Stimulated activated naive CD4-positive, alpha-beta T cell treated with Interleukin-2 at 50 U/mL for 16 hours (primary cell): Measurements from ENCODE around the gene HOXB9.

ENCODE experiments used
- DNase-seq: peaks from one replicate; lab custom pipeline; 2025; lab: John Stamatoyannopoulos, UW

The HOXB9 gene

GRCh38 chr17:48583708-48584222 lies 42.4 kb downstream of the HOXB9 start:
- DNase-seq: no peak

- DNase-seq: no peak
These were observed 43.4 kb downstream of the HOXB9 start for GRCh38 chr17:48582750-48583069.

- no peak for DNase-seq
These were observed 46.2 kb downstream of the HOXB9 start for GRCh38 chr17:48579760-48580554.

GRCh38 chr17:48579471-48579759 lies 46.7 kb downstream of the HOXB9 start:
- no peak for DNase-seq

GRCh38 chr17:48578616-48579470 lies 47.3 kb downstream of the HOXB9 start:
- DNase-seq: no peak

- peak; percentile 62 for DNase-seq
These were observed 48.1 kb downstream of the HOXB9 start, which contains the start of gene HOXB4 for GRCh38 chr17:48577946-48578615. Gene HOXB4 (minus strand): TSS chr17:48578350. CDS start chr17:48578319, 31 bp downstream.

- DNase-seq: peak; percentile 35
These were observed 48.7 kb downstream of the HOXB9 start for GRCh38 chr17:48577330-48577945.

- no peak for DNase-seq
These were observed 49.5 kb downstream of the HOXB9 start for GRCh38 chr17:48576479-48577309.

- DNase-seq: no peak
These were observed 50.3 kb downstream of the HOXB9 start for GRCh38 chr17:48575673-48576478.

GRCh38 chr17:48575066-48575582 lies 51.0 kb downstream of the HOXB9 start:
- no peak for DNase-seq

- no peak for DNase-seq
These were observed 51.6 kb downstream of the HOXB9 start for GRCh38 chr17:48574505-48575065.

- DNase-seq: no peak
These were observed 54.2 kb downstream of the HOXB9 start for GRCh38 chr17:48571826-48572417.
